ENCODE results near the gene MTHFD2L. TPM values are rescaled to one million over a fixed set of nuclear protein-coding genes. Genes with fewer than 3 reads are reported as not detected.

Gene MTHFD2L
- total RNA-seq, 1 experiment from 2014 or later = 11.6 TPM

GRCh38 chr4:74132944-74133343, 25.0 kb upstream of the MTHFD2L start:
- no peak overlapping the region for H2AFZ ChIP-seq (ENCODE audit: low read length)

More at GRCh38 chr4:74132944-74133343, 25.0 kb upstream of the MTHFD2L start:
- H3T11ph ChIP-seq (ENCODE audit: low read length) = no peak overlapping the region
- H3K14ac ChIP-seq (ENCODE audit: insufficient read depth, low read length) = no peak overlapping the region
- Mint-ChIP-seq H3K27me3 (ENCODE audit: low read depth) (no peaks in the 10 kb centered on the region), H3K27ac (no peak overlapping the region), H3K9me3 (peaks cover 35 to 53% of the 10 kb centered on the region in 2 experiments), H3K4me3 (no peak overlapping the region), H3K4me1 (peaks cover 6 to 9% of the 10 kb centered on the region in 2 experiments), H3K36me3 (ENCODE audit: insufficient read depth in 1 of 3, low read depth in 3 of 3) (peaks cover 11 to 42% (median 25%) of the 10 kb centered on the region in 3 experiments; a peak in 6 of 7 replicates)
- H2BK12ac ChIP-seq (ENCODE audit: insufficient read length, low read depth, low read length) = no peak overlapping the region
- no peak overlapping the region for H3K9ac ChIP-seq (ENCODE audit: extremely low read depth, insufficient read length, low read length)
- H4K8ac ChIP-seq (replicated peaks; ENCODE audit: insufficient read length, low read depth, low read length) = no peak overlapping the region
- no peak overlapping the region for H3K27ac ChIP-seq (ENCODE audit: insufficient read length, low read depth, low read length)
- H2BK120ac ChIP-seq (ENCODE audit: low read depth, low read length, poor library complexity, severe bottlenecking) = no peak overlapping the region
- no peak overlapping the region for H3K4me2 ChIP-seq (ENCODE audit: insufficient read depth, insufficient read length, low read length)
- no peak overlapping the region for H2BK15ac ChIP-seq (ENCODE audit: low read depth, low read length)
- no peak overlapping the region for H3K56ac ChIP-seq (ENCODE audit: insufficient read length, low read depth, low read length)
- H3K4me1 ChIP-seq (ENCODE audit: insufficient read depth, low read length) = no peaks in the 10 kb centered on the region
- no peaks in the 10 kb centered on the region for H3K27me3 ChIP-seq (ENCODE audit: insufficient read depth, low read length)
- H2AK5ac ChIP-seq (ENCODE audit: insufficient read length, low read length) = no peak overlapping the region
- no peak overlapping the region for H2BK5ac ChIP-seq (ENCODE audit: insufficient read length, low read length)
- no peaks in the 10 kb centered on the region for H3K9me3 ChIP-seq (ENCODE audit: control insufficient read depth, low read depth, low read length)
- no peak overlapping the region for H4K91ac ChIP-seq (ENCODE audit: insufficient read length, low read depth, low read length)
- H3K23ac ChIP-seq (ENCODE audit: insufficient read length, low read depth, low read length) = no peak overlapping the region
- WGBS (ENCODE audit: extremely low coverage, insufficient read length, low lambda C conversion rate) = no CpG with 5 or more reads among the region's 1 CpG
- no peaks in the 10 kb centered on the region for H3K79me1 ChIP-seq (ENCODE audit: insufficient read depth, low read depth, low read length, poor library complexity, severe bottlenecking)
- H2BK20ac ChIP-seq (ENCODE audit: low read depth, low read length, poor library complexity, severe bottlenecking) = no peak overlapping the region
- no peaks in the 10 kb centered on the region for H3K79me2 ChIP-seq (ENCODE audit: insufficient read depth, low read length)
- DNase-seq = no peak
- H3K4ac ChIP-seq (ENCODE audit: low read depth, low read length) = no peak overlapping the region
- H3K23me2 ChIP-seq (ENCODE audit: insufficient read length, low read depth, low read length, poor library complexity, severe bottlenecking) = no peaks in the 10 kb centered on the region
- H4K20me1 ChIP-seq (ENCODE audit: control insufficient read depth, insufficient read depth, insufficient read length) = no peaks in the 10 kb centered on the region
- no peak for TF ChIP-seq CTCF (conservative IDR thresholded peaks at IDR 0.05)
- H3K18ac ChIP-seq (ENCODE audit: insufficient read length, low read depth, low read length) = no peak overlapping the region
- no peak overlapping the region for H4K5ac ChIP-seq (ENCODE audit: insufficient read length, low read depth, low read length)

All from H9 (cell line).